Activated CD8-positive, alpha-beta memory T cell treated with anti-CD3 and anti-CD28 coated beads, Interleukin-2, amount 10 ng/mL, durations not matched to agents 7 days and 5 days (primary cell): ENCODE results near the gene TGOLN2. TPM values are rescaled to one million over a fixed set of nuclear protein-coding genes. Genes with fewer than 3 reads are reported as not detected.
"Not testable (repeated sequence)": the region's sequence is repeated elsewhere in the genome, so short reads cannot be mapped to it uniquely, and the experiment has no call there.

Source experiments
- ATAC-seq: fragments of 150-1000 bp; cut with Tn5 transposase; one replicate; pipeline ENCODE4 v1.10.0; 2021; ENCODE audit warnings: moderate library complexity
- CTCF ChIA-PET: fragments of 350-600 bp; sonication (Branson Sonifier 250); formaldehyde crosslinking; loops from one replicate; lab custom pipeline; 2021; ENCODE audit warnings: antibody characterized with exemption; lab: Charles Lee
- DNase-seq: peaks from one replicate; pipeline ENCODE4 v3.0.0-alpha.2; 2020
- H3K27ac Mint-ChIP-seq: one replicate; pipeline ENCODE4 v1.8.0; 2021; ENCODE audit warnings: mild to moderate bottlenecking, mixed read lengths
- H3K27me3 Mint-ChIP-seq: one replicate; pipeline ENCODE4 v1.8.0; 2021; ENCODE audit warnings: mixed read lengths
- H3K36me3 Mint-ChIP-seq: one replicate; pipeline ENCODE4 v1.8.0; 2021; ENCODE audit warnings: mild to moderate bottlenecking, mixed read lengths
- H3K4me1 Mint-ChIP-seq: one replicate; pipeline ENCODE4 v1.8.0; 2021; ENCODE audit warnings: mixed read lengths
- H3K4me3 Mint-ChIP-seq: one replicate; pipeline ENCODE4 v1.8.0; 2021; ENCODE audit warnings: mild to moderate bottlenecking, moderate library complexity, mixed read lengths
- H3K9me3 Mint-ChIP-seq: one replicate; pipeline ENCODE4 v1.8.0; 2022; ENCODE audit warnings: low read depth, mixed read lengths
- total RNA-seq, 2 experiments: library from RNA; stranded (reverse); gene quantifications; one replicate each; pipeline ENCODE4 v1.2.3, GENCODE V29; 2021

The TGOLN2 gene
- 100 to 1,000 TPM; 109 to 116 TPM for total RNA-seq

DNA sequence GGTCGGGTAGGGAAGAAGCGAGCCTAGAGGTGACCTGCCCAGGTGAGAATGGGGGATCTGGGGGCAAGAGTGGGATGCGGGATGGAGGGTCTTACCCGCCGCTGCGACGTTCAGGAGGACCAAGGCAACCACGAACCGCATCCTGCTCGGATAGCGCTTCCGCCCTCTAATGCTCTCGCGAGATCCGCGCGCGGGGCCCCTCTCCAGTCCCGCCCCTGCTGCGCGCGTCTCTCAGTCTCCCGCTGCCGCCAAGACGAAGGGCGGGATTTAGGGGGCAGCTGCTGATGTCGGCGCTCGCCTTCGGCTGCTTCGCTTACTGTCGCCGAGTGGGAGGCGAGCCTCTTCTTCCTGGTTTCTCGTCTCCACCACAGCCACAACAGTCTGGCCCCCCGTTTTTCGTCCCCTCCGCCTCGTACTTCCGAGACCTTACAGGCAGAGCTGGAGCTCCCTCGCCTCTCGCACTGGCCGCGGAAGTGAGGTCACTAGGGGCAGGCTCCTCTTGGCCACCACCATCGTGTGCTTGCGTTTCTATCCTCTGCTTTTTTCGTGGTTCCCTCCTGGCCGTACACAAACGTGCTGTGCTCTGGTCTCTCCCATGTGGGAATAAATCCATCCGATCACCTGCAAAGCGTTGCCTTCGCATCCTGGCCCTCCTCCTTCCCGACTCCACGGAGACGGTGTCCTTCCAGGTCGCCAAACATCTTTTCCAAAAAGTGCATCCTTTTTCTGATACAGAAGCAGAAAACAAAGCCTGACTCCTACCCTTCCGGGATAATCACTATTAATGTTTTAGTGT is at the start of gene TGOLN2:
TGOLN2 (minus strand) TSS at position 168 of the 796 bp plus-strand sequence; CDS start at position 141, 27 bp downstream.
- ATAC-seq (peak; percentile 89), DNase-seq (peak; percentile 96)
- peaks cover 46% of the 10 kb centered on the region for H3K4me1 Mint-ChIP-seq
- peak within 1 kb of the TSS; percentile 100 for H3K27ac Mint-ChIP-seq
- H3K36me3 Mint-ChIP-seq: peaks cover 47% of the 10 kb centered on the region
- H3K9me3 Mint-ChIP-seq: no peaks in the 10 kb centered on the region
- no peaks in the 10 kb centered on the region for H3K27me3 Mint-ChIP-seq
- CTCF ChIA-PET: interaction anchor here (1.0 to 4.5 kb wide), 4 partner anchors 26 to 229 kb away, joined by 4 to 17 read pairs (median 10); partner anchors contain the start of genes ELMOD3 and RETSAT
- H3K4me3 Mint-ChIP-seq: peak within 1 kb of the TSS; percentile 92

DNA sequence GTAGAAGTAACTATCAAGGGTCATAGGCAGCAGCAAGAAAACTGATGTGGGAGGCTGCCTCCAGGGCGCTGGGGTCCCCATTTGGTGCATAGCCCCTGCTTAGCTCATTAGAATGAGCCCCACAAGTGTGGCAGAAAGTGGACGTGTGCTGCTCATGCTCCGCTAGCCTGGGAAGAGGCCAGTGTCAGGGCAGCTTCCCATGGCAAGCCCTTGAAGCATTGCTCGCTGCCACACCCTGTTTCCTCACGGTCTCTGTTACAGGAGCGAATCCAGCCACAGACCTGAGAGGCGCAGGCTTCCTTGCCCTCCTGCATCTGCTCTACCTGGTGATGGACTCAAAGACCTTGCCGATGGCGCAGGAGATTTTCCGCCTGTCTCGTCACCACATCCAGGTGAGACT is 49.3 kb upstream of the TGOLN2 start:
- H3K4me3 Mint-ChIP-seq: no peak overlapping the region
- no peaks in the 10 kb centered on the region for H3K27me3 Mint-ChIP-seq
- DNase-seq (no peak), ATAC-seq (no peak)
- no peaks in the 10 kb centered on the region for H3K4me1 Mint-ChIP-seq
- CTCF ChIA-PET: interaction anchor here (1.1 kb wide), 1 partner anchor 174 kb away, joined by 3 read pairs; no protein-coding TSS in a partner anchor
- H3K9me3 Mint-ChIP-seq: peaks cover 4% of the 10 kb centered on the region
- no peak overlapping the region for H3K27ac Mint-ChIP-seq
- H3K36me3 Mint-ChIP-seq: peaks cover 52% of the 10 kb centered on the region

DNA sequence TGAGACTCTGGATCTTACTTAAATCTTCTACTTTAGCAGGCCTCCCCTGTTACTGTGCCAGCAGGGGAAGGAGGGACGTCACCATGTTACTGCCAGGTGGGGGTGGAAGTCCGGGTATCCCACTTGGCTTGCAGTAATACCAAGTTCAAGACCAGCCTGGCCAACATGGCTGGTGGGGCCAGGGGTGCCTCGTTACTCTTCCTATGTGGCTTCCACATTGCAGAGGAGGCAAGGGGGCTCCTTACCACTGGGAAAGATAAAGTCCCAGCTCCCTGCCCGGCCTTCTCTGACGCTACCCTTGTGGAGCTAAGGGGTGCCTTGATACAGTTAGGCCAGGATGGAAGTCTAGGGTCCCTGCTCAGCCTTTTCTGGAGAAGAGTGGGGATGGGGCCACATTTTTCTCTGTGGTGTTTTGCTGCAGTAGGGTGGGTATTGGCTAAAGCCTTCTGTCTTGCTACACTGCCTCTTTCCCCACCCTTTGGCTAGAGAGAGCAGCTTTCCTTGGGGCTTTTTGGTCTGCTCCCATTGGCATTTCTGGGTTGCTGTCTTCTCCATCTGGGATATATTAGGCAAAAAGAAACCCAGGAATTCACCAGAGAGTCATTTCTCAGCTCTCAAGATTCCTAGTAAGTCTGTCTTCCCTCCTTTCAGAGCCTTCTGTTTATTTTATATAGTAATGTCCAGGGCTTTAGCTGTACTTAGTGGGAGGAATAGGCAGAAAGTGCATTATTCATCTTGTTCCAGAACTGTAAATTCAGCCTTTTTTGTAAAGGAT is 48.7 kb upstream of the TGOLN2 start:
- ATAC-seq: no peak
- Mint-ChIP-seq H3K27ac (no peak overlapping the region), H3K27me3 (no peaks in the 10 kb centered on the region), H3K4me1 (no peaks in the 10 kb centered on the region), H3K36me3 (peaks cover 50% of the 10 kb centered on the region), H3K4me3 (no peak overlapping the region), H3K9me3 (peaks cover 4% of the 10 kb centered on the region)
- CTCF ChIA-PET: interaction anchor here (1.1 kb wide), 1 partner anchor 175 kb away, joined by 3 read pairs; no protein-coding TSS in a partner anchor
- no peak for DNase-seq

DNA sequence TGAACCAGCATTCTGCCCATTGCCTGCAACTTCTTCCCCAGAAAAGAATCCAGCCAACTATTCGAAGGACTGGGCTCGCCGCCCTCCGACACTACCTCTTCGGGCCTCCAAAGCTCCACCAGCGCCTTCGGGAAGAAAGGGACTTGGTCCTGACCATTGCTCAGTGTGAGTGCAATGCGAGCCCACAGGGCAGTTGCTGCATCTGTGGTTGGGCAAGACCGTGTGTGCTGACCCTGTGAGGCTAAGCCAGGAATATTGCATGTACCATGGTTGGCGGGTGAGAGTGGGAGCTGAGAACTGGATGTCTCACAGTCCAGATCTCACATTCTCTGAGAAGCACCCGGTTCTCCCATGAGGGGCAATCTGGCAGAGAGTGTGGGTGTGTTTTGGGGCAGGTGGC is 43.3 kb upstream of the TGOLN2 start:
- Mint-ChIP-seq H3K9me3 (no peaks in the 10 kb centered on the region), H3K4me1 (no peaks in the 10 kb centered on the region), H3K4me3 (no peak overlapping the region), H3K36me3 (peaks cover 11% of the 10 kb centered on the region), H3K27ac (no peak overlapping the region), H3K27me3 (no peaks in the 10 kb centered on the region)
- no peak for ATAC-seq
- CTCF ChIA-PET: interaction anchor here (0.9 to 1.7 kb wide), 4 partner anchors 12 to 71 kb away, joined by 3 to 7 read pairs (median 4); no protein-coding TSS in a partner anchor
- no peak for DNase-seq

DNA sequence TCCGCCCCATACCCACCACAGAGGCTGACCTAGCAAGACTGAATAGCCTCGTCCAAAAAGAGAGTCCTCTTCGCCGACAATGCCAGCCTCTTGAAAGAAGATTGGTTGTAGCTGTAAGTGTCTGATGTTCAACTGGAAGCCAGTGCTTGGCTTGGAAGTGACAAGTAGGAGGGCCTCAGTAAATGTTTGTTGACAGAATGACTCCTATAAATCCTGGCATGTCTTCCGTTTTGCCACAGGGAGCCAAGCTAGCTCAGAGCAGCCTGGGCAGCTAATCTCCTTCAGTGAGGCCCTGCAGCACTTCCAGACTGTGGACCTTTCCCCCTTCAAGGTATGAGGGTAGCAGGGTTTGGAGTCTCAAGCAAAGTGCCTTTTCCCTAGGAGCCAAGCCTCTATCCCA is 41.7 kb upstream of the TGOLN2 start:
- no peak overlapping the region for H3K4me3 Mint-ChIP-seq
- no peaks in the 10 kb centered on the region for H3K27me3 Mint-ChIP-seq
- H3K9me3 Mint-ChIP-seq: no peaks in the 10 kb centered on the region
- peaks cover 6% of the 10 kb centered on the region for H3K36me3 Mint-ChIP-seq
- no peak for ATAC-seq
- no peak overlapping the region for H3K27ac Mint-ChIP-seq
- DNase-seq: no peak
- no peaks in the 10 kb centered on the region for H3K4me1 Mint-ChIP-seq
- CTCF ChIA-PET: interaction anchor here (1.4 to 1.7 kb wide), 2 partner anchors 12 to 19 kb away, joined by 3 to 7 read pairs; no protein-coding TSS in a partner anchor

DNA sequence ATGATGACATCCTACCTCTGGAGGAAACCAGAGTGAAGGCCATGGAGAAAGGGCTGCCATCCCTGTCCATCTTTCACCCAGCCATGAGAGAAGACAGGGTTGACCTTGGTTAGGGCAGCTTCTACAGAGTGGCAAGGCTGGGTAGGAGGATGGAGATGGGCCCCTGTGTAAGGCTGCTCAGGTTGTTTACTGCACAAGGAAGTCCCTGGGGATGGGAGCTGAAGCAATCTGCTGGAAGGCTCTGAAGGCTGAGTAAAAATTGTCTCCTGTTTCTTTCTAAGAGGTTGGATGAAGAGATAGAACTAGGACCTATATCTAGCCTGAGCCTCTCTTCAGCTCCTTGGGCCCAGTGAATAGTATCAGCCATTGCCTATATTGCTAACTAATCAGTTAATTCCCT is 41.1 kb upstream of the TGOLN2 start:
- no peak for ATAC-seq
- H3K27me3 Mint-ChIP-seq: no peaks in the 10 kb centered on the region
- no peaks in the 10 kb centered on the region for H3K4me1 Mint-ChIP-seq
- DNase-seq: no peak
- no peak overlapping the region for H3K4me3 Mint-ChIP-seq
- H3K27ac Mint-ChIP-seq: no peak overlapping the region
- peaks cover 4% of the 10 kb centered on the region for H3K36me3 Mint-ChIP-seq
- no peaks in the 10 kb centered on the region for H3K9me3 Mint-ChIP-seq
- CTCF ChIA-PET: no interaction called here

DNA sequence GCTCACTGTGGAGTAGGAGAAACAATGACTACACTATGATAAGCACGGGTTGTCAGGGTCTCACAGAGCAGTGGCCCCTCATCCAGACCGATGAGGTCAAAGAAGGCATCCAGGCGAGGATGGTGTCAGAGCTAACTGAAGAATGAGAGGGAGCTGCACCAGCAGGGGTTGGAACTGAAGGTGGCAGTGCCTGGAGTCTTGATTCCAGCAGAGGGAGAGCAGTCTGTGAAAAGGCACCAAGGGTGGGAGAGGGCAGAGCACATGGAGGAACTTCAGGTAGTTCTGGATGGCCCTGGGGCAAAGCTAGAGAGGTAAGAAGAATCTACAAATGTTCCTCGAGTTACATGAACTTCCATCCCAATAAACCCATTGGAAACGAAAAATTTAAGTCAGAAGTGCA is 39.4 kb upstream of the TGOLN2 start:
- DNase-seq: no peak
- H3K27ac Mint-ChIP-seq: no peak overlapping the region
- CTCF ChIA-PET: no interaction called here
- H3K27me3 Mint-ChIP-seq: no peaks in the 10 kb centered on the region
- no peak for ATAC-seq
- H3K4me1 Mint-ChIP-seq: no peaks in the 10 kb centered on the region
- H3K36me3 Mint-ChIP-seq: peaks cover 13% of the 10 kb centered on the region
- H3K4me3 Mint-ChIP-seq: no peak overlapping the region
- H3K9me3 Mint-ChIP-seq: no peaks in the 10 kb centered on the region

DNA sequence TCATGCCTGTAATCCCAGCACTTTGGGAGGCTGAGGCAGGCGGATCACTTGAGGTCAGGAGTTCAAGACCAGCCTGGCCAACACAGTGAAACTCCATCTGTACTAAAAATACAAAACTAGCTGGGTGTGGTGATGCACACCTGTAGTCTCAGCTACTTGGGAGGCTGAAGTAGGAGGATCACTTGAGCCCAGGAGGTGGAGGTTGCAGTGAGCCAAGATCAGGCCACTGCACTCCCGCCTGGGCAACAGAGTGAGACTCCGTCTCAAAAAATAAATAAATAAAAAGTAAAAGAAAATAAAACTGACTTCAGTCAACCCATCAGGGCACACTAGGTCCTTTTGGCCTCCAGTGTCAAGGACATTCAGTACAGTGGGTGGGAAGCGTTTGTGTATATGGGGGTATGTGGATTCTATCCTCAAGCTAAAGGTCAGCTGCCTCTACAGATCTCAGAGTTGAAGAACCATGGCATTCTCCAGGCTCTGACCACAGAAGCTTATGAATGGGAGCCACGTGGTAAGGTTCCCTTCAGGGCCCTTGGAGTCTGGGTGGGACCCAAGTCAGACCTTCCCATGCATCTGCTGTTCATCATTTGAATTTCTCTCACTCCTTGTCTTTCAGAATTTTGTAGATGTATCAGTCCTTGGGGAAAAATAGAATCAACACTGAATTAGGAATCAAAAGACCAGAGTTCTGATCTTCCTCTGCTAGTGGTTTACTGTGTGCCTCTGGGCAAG is 35.0 kb upstream of the TGOLN2 start:
- peaks cover 24% of the 10 kb centered on the region for H3K36me3 Mint-ChIP-seq
- H3K27me3 Mint-ChIP-seq, H3K27ac Mint-ChIP-seq, CTCF ChIA-PET, H3K9me3 Mint-ChIP-seq, H3K4me1 Mint-ChIP-seq, DNase-seq, H3K4me3 Mint-ChIP-seq, ATAC-seq: not testable (repeated sequence)

DNA sequence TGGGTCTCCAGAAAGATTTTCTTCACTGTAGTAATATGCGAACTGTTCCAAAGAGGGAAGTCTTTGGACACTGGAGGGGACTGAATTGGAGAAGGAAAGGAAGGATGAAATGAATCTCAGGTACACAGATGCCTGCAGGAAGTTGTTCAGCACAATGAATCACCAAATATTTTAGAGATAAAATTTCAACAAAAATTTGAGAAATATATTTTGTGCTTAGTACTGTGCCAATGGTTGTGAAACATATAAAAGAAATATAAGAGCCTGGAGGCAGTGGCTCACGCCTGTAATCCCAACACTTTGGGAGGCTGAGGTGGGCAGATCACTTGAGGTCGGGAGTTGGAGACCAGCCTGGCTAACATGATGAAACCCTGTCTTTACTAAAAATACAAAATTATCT is 29.9 kb upstream of the TGOLN2 start:
- Mint-ChIP-seq H3K4me1 (peaks cover 37% of the 10 kb centered on the region), H3K27ac (no peak overlapping the region), H3K9me3 (no peaks in the 10 kb centered on the region), H3K36me3 (peaks cover 30% of the 10 kb centered on the region), H3K4me3 (no peak overlapping the region), H3K27me3 (no peaks in the 10 kb centered on the region)
- ATAC-seq (no peak), DNase-seq (no peak)
- CTCF ChIA-PET: interaction anchor here (1.9 to 2.2 kb wide), 2 partner anchors 12 kb away, joined by 5 to 7 read pairs; no protein-coding TSS in a partner anchor

DNA sequence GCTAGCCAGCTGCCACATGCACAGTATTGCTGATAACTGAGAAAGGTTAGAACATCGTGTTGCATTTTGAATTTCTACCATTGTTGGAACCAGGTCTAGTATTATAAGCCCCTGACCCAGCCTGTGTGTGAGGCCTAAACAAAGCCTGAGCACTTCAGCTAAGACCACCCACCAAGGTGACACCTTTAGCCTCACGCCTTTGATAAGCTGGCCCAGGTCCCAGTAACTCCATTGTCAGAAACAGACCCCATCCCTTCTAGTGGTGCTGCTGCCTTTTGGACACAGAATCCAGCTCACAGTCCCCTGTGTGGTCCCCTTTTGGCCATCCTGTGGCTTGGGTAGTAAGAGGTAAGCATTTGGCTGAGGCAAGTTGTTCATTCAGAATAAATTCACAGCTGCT is 28.4 kb upstream of the TGOLN2 start:
- Mint-ChIP-seq H3K4me3 (no peak overlapping the region), H3K36me3 (peaks cover 25% of the 10 kb centered on the region), H3K27me3 (no peaks in the 10 kb centered on the region), H3K4me1 (peaks cover 44% of the 10 kb centered on the region), H3K27ac (no peak overlapping the region), H3K9me3 (no peaks in the 10 kb centered on the region)
- ATAC-seq: no peak
- no peak for DNase-seq
- CTCF ChIA-PET: no interaction called here

DNA sequence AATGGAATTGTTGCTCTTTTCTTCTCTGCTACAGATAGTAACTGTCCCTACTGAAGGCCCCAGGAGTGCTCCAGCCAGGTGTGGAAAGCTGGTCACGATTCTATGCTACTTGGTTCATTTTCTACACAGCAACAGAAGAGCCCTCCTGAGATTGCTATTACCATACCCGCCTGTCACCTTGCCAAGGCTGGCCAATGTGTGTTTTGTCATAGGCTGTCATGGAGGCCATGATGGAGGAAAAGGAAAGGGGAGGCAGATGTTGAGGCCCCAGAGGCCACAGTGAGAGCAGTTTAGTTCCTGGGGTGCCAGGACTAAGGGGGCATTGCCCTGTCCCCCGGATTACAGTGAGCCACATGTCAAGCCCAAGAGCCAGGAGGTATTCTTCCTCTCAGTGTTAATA is 27.7 kb upstream of the TGOLN2 start:
- CTCF ChIA-PET: interaction anchor here (2.5 to 2.7 kb wide), 2 partner anchors 29 to 65 kb away, joined by 11 read pairs; partner anchors contain the start of gene TGOLN2
- DNase-seq (no peak), ATAC-seq (no peak)
- H3K9me3 Mint-ChIP-seq: no peaks in the 10 kb centered on the region
- H3K4me1 Mint-ChIP-seq: peaks cover 44% of the 10 kb centered on the region
- peak overlapping the region; percentile 97 for H3K4me3 Mint-ChIP-seq
- H3K36me3 Mint-ChIP-seq: peaks cover 29% of the 10 kb centered on the region
- no peaks in the 10 kb centered on the region for H3K27me3 Mint-ChIP-seq
- peak overlapping the region; percentile 58 for H3K27ac Mint-ChIP-seq

DNA sequence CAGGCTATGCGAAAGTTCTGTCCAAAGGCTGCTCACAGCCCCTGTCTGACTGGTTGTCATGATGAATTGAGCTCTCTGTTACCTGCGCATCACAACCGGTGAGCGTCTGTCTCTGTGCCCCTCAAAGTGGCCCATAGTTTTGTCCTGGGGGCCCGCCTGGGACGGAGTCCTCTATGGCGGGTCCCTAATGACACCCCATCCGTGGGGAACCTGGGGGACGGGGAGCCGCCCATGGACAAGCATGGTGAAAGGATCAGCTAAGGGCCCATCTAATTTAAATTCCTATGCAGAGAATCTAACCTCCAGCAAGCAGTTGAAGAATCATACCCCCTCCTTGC is 27.3 kb upstream of the TGOLN2 start:
- Mint-ChIP-seq H3K4me1 (peaks cover 44% of the 10 kb centered on the region), H3K27me3 (no peaks in the 10 kb centered on the region), H3K4me3 (peak overlapping the region; percentile 97), H3K36me3 (peaks cover 32% of the 10 kb centered on the region), H3K9me3 (no peaks in the 10 kb centered on the region), H3K27ac (peak overlapping the region; percentile 93)
- CTCF ChIA-PET: interaction anchor here (0.7 to 2.7 kb wide), 6 partner anchors 10 to 197 kb away, joined by 3 to 11 read pairs (median 3); partner anchors contain the start of gene TGOLN2
- ATAC-seq: no peak
- no peak for DNase-seq
